Heart left ventricle (tissue), 16 donors: Measurements from ENCODE around the gene ILDR2. TPM values are rescaled to one million over a fixed set of nuclear protein-coding genes. Genes with fewer than 3 reads are reported as not detected.

Experiments
- ATAC-seq, 4 donors: fragments of 200-7000 bp; cut with Tn5 transposase; one replicate each; pipeline ENCODE4 v1.9.1; 2020 to 2022; ENCODE audit warnings: moderate library complexity in 4 of 4, mild to moderate bottlenecking in 3 of 4, moderate number of reproducible peaks in 1 of 4
- DNase-seq, 5 donors: peaks; one replicate each; pipeline ENCODE4 v3.0.0-alpha.2; 2020
- H3K27ac ChIP-seq, 12 donors: fragments of 200-600 bp; sonication (generic) in 4 of 12; one replicate each; pipeline versions ENCODE4 v1.5.0 to v1.8.0; 2016 to 2022; ENCODE audit warnings: mild to moderate bottlenecking in 2 of 12
- H3K27me3 ChIP-seq, 9 donors: fragments of 200-600 bp; sonication (generic) in 2 of 9; one replicate each; pipeline versions ENCODE4 v1.5.1 to v1.8.0; 2016 to 2022; ENCODE audit warnings: mild to moderate bottlenecking in 3 of 9
- H3K36me3 ChIP-seq, 9 donors: fragments of 200-600 bp; sonication (generic) in 2 of 9; one replicate each; pipeline versions ENCODE4 v1.5.0 to v1.8.0; 2018 to 2022; ENCODE audit warnings: mild to moderate bottlenecking in 2 of 9
- H3K4me1 ChIP-seq, 12 donors: fragments of 200-600 bp; sonication (generic) in 4 of 12; one replicate each; pipeline versions ENCODE4 v1.5.0 to v1.8.0; 2016 to 2022; ENCODE audit warnings: mild to moderate bottlenecking in 3 of 12
- H3K4me3 ChIP-seq, 12 donors: fragments of 200-600 bp; sonication (generic) in 4 of 12; one replicate each; pipeline versions ENCODE4 v1.5.0 to v1.8.0; 2017 to 2022; ENCODE audit warnings: mild to moderate bottlenecking in 9 of 12, moderate library complexity in 4 of 12
- H3K9me3 ChIP-seq, 12 donors: fragments of 200-600 bp; sonication (generic) in 4 of 12; one replicate each; pipeline versions ENCODE4 v1.5.0 to v1.8.0; 2016 to 2022; ENCODE audit warnings: mild to moderate bottlenecking in 1 of 12
- CTCF ChIP-seq, 12 donors: fragments of 200-600 bp; sonication (generic) in 4 of 12; IDR thresholded peaks; one replicate each; pipeline versions ENCODE4 v1.5.0 to v1.8.0; 2018 to 2022; ENCODE audit warnings: antibody characterized with exemption in 12 of 12, mild to moderate bottlenecking in 5 of 12
- POLR2A ChIP-seq, 2 donors: fragments of 450-650 bp; IDR thresholded peaks; one replicate each; pipeline ENCODE4 v1.6.1; 2017; ENCODE audit warnings: antibody characterized with exemption in 2 of 2, mild to moderate bottlenecking in 2 of 2, moderate library complexity in 2 of 2
- WGBS, 4 donors: extraction: QIAGEN DNeasy Blood & Tissue Kit in 2 of 4; methylation state at CpG; one replicate each; pipeline versions ENCODE4 v1.1.5 to v1.1.7; 2013 to 2018; 5-methylcytosine and 5-hydroxymethylcytosine counted together
- intact Hi-C, 10 donors: fragments of 100-400 bp; cut with DNase I; formaldehyde crosslinking; loops; one replicate each; pipeline versions ENCODE4 v1.11.1 to v1.14.2; 2022
- polyA plus RNA-seq, 2 donors: library from polyadenylated mRNA; stranded (reverse); fragments of 200-250 nt; gene quantifications; one replicate each; pipeline ENCODE4 v1.2.3, GENCODE V29; 2013
- total RNA-seq, 9 donors: library from RNA; depleted of rRNA in 2 of 9; stranded (reverse); fragments of >200 nt in 2 of 9; fragmentation: NEBNext Ultra II Directional in 3 of 9; extraction: Animal tissue kit (Norgen Biotek cat#: 25700) in 3 of 9; gene quantifications; one replicate each; pipeline versions ENCODE4 v1.1.0 to v1.2.4, GENCODE V29; 2016 to 2023
- donor health status: ischemic (EF 13 %, LVEDD 7.1; RV severe dilation, severe dysfunction).
- donor health status: healthy with polysubstance abuse.
- donor health status: DM: no; HTN: yes; CAD: no.
- donor health status: DM: no; HTN: no; CAD: no.
- donor health status: ischemic (EF 25% LVEDD 6.9; RV normal size, moderate dysfunction).
- donor health status: ischemic (EF 25% LVEDD 5.7; RV mildly dilated, moderate dysfunction).
- donor health status: healthy.
- donor health status: DM: yes; HTN: yes; CAD: no.
- donor health status: ischemic (EF 35%, LVEDD 5.7; RV mildly dilated, moderate dysfunction).
- donor health status: nonischemic (EF 11% LVEDD 7.7; RV severe dilation, severe dysfunction).
- donor health status: DM: yes; HTN: yes; CAD: no.
- donor health status: PGD.
- donor health status: ischemic (EF 29% LVEDD 5.4; RV normal size, mild dysfunction).
- donor health status: nonischemic (EF 23%, LVEDD 6.1; RV moderate dilation, normal function).

ILDR2 gene
- total and polyA plus RNA-seq, 11 donors = 0.84 to 12.4 (median 5.8) TPM

- intact Hi-C loops = loop anchor here in 2 of 10 donors (5.0 to 10.0 kb wide), 2 partner anchors 152 to 300 kb away; no protein-coding TSS in a partner anchor
- ATAC-seq (no peak), DNase-seq (no peak)
- no peaks in the 10 kb centered on the region for H3K36me3 ChIP-seq
- no peaks in the 10 kb centered on the region for H3K9me3 ChIP-seq
- no peaks in the 10 kb centered on the region for H3K27me3 ChIP-seq
- H3K4me1 ChIP-seq = peaks cover 0 to 15% (median 0%) of the 10 kb centered on the region in 12 donors
- 64 to 80% (median 67%) methylated on average over 2 of the region's 2 CpGs for WGBS, 4 donors
- peak overlapping the region in 1 of 12 donors; percentile 66 for H3K27ac ChIP-seq
- no peak for TF ChIP-seq POLR2A (IDR thresholded peaks at IDR 0.05)
- H3K4me3 ChIP-seq = no peak overlapping the region
Observed at GRCh38 chr1:166905136-166905535, 70.2 kb downstream of the ILDR2 start.

DNA sequence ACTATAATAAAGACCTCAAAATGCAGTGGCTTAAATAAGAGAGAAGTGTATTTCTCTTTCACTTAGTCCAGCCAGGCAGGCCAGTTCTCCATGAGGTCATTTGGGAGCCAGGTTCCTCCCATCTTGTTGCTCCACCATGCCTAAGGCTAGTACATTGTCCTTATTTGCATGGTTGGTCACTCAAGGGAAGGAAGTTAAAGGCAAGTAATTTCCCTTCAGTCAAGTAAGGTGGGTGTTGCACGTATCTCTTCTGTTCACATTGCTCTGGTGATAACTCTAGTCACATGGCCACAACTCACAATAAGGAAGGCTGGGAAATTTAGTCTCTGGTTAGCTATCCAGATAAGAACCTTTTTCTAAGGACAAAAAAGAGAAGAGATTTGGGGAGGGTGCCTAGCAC is 72.1 kb downstream of the ILDR2 start:
- TF ChIP-seq POLR2A (IDR thresholded peaks at IDR 0.05) (no peak), CTCF (IDR thresholded peaks at IDR 0.05) (no peak)
- Histone ChIP-seq H3K4me3 (no peak overlapping the region), H3K4me1 (peaks cover 0 to 15% (median 0%) of the 10 kb centered on the region in 12 donors), H3K27ac (peak overlapping the region in 1 of 12 donors; percentile 1), H3K9me3 (no peaks in the 10 kb centered on the region), H3K27me3 (no peaks in the 10 kb centered on the region), H3K36me3 (no peaks in the 10 kb centered on the region)
- DNase-seq (no peak), ATAC-seq (no peak)
- WGBS, 4 donors = 50 to 54% (median 53%) methylated on average over 1 of the region's 1 CpG
- intact Hi-C loops = loop anchor here in 1 of 10 donors (10.0 kb wide), 1 partner anchor 302 kb away; no protein-coding TSS in a partner anchor

DNA sequence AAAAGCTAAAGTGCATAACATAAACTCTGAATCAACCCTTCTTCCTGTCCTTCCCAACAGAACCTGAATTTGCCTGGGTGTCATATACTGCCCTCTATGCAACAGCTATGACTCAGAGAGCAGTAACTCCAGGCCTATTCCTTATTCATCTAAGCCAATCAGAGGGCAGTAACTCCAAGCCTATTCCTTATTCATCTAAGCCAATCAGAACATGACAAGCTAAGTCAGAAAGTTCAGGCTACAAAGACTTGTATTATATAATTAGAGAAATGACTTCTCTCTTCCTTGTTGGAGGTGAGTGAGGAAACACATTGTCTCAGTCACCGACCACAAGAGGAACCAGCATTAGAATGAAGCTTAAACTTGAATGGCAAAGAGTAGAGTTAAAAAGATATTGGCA is 73.1 kb downstream of the ILDR2 start:
- Histone ChIP-seq H3K4me1 (peaks cover 0 to 15% (median 0%) of the 10 kb centered on the region in 12 donors), H3K4me3 (no peak overlapping the region), H3K27ac (peak overlapping the region in 1 of 12 donors; percentile 46), H3K36me3 (no peaks in the 10 kb centered on the region), H3K9me3 (peaks cover 0 to 7% (median 0%) of the 10 kb centered on the region in 12 donors), H3K27me3 (peaks cover 0 to 2% (median 0%) of the 10 kb centered on the region in 9 donors)
- DNase-seq = no peak
- no peak for TF ChIP-seq CTCF (IDR thresholded peaks at IDR 0.05)
- 64 to 84% (median 76%) methylated on average over 1 of the region's 1 CpG for WGBS, 4 donors
- ATAC-seq = peak in 3 of 4 donors; percentile 63 to 76 (median 69)
- intact Hi-C loops = loop anchor here in 1 of 10 donors (10.0 kb wide), 1 partner anchor 303 kb away; no protein-coding TSS in a partner anchor

- WGBS, 4 donors = 10 to 16% (median 15%) methylated on average over 4 of the region's 4 CpGs
- ATAC-seq (peak in 1 of 4 donors; percentile 55), DNase-seq (no peak)
- no peak overlapping the region for H3K4me3 ChIP-seq
- H3K4me1 ChIP-seq = peaks cover 0 to 15% (median 0%) of the 10 kb centered on the region in 12 donors
- H3K27me3 ChIP-seq = peaks cover 0 to 2% (median 0%) of the 10 kb centered on the region in 9 donors
- H3K9me3 ChIP-seq = peaks cover 0 to 9% (median 0%) of the 10 kb centered on the region in 12 donors
- no peak for TF ChIP-seq POLR2A (IDR thresholded peaks at IDR 0.05)
- no peak for TF ChIP-seq CTCF (IDR thresholded peaks at IDR 0.05)
- H3K36me3 ChIP-seq = no peaks in the 10 kb centered on the region
- peak overlapping the region in 2 of 12 donors; percentile 27 to 35 for H3K27ac ChIP-seq
- intact Hi-C loops = loop anchor here in 1 of 10 donors (10.0 kb wide), 1 partner anchor 304 kb away; no protein-coding TSS in a partner anchor
Observed at GRCh38 chr1:166900987-166901386, 74.4 kb downstream of the ILDR2 start.
